ENCODE data around the gene SDC4.

Gene SDC4

DNA sequence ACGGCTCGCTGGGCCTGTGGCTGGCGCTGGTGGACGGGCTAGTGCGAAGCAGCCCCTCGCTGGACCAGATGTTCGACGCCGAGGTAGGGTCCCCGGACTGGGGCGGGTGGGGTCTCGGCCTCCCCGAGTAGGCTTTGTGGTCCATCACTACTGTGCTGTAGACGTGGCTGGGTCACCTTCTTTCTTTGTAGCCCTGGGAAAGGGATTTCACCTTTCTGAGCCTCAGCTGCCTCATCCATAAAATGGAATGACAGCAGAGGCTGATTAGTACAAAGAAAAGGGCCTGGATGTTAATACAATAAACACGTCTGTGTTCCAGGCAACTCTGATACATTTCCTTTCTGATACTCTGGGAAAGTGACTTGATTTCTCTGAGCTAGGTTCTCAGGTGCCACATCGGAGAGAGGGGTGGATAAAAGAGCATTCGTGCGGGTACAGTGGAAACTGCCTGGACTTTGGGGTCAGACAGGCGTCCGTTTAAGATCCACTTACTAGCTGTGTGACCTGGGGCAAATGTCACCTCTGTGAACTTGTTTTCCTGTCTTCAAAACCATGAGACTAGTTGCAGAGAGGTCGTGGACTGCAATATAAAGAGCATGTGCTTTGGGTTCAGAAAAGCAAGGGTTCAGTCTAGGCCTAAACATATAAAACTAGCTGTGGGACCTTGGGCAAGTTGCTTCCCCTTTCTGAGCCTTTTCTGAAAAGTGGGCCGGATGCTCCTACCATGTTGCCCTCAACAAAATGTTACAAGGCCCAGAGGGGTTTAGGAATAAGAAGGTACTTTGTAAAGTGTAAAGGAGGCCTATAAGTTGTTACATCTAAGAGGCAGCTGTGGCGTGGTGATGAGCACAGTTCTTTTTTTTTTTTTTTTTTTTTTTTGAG, 15.6 kb upstream of the SDC4 start:
- peak overlapping the region; percentile 84 for H3K4me3 ChIP-seq (ENCODE audit: insufficient read depth, low read depth, low read length)
- peak overlapping the region; percentile 71 for H3K27ac ChIP-seq (ENCODE audit: insufficient read depth, low read depth, low read length, poor library complexity, severe bottlenecking)
- H3K4me1 ChIP-seq (ENCODE audit: control insufficient read depth, insufficient read depth, low read length) = peaks cover 5% of the 10 kb centered on the region
- H3K36me3 ChIP-seq (ENCODE audit: control insufficient read depth, insufficient read depth, low read length) = peaks cover 5% of the 10 kb centered on the region
- no peaks in the 10 kb centered on the region for H3K27me3 ChIP-seq (ENCODE audit: control insufficient read depth, insufficient read depth, low read length, poor library complexity, severe bottlenecking)
- 31 to 33% methylated on average over 22 to 23 of the region's 23 CpGs for WGBS, 2 experiments
- no peaks in the 10 kb centered on the region for H3K9me3 ChIP-seq (ENCODE audit: control insufficient read depth, low read length)

DNA sequence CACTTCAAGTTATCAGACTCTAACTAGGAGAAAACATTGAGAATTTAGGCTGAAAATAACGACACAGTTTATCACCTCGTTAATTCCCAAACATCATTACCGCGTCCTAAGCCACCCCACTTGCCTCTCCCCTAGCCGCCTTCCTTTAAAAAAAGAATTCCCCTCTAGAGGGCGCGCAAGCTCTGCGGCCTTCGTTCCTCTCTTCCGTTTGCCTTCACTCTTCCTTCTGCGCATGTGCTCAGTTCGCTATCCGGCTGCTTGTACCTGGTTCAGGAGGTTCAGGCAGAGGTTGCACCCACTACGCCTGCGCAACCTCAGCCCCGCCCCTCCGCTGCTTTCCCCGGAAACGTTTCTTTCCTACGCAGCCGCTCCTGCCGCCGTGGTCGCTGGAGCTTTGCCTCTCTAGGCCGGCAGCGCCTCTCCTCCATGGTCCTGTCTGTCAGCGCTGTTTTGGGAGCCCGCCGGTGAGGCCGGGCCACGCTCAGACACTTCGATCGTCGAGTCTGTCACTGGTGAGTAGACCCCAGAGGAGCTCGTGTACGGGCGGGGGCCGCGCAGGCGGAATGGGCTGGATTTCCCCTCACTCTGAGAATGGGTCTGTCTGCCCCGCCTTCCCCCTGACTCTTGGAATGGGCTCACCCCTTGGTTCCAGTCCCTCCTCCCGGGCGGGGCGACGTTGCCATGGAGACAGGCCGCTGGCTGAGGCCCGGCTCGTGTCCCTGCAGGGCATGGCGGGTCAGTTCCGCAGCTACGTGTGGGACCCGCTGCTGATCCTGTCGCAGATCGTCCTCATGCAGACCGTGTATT, 14.8 kb upstream of the SDC4 start, which contains the start of gene SYS1:
Gene SYS1, plus strand, starts transcription at position 353 of the 807 bp plus-strand sequence. Its CDS starts 376 bp downstream, at position 729.
- Histone ChIP-seq H3K27me3 (ENCODE audit: control insufficient read depth, insufficient read depth, low read length, poor library complexity, severe bottlenecking) (no peaks in the 10 kb centered on the region), H3K9me3 (ENCODE audit: control insufficient read depth, low read length) (no peaks in the 10 kb centered on the region), H3K27ac (ENCODE audit: insufficient read depth, low read depth, low read length, poor library complexity, severe bottlenecking) (peak within 1 kb of the TSS; percentile 90), H3K4me3 (ENCODE audit: insufficient read depth, low read depth, low read length) (peak within 1 kb of the TSS; percentile 84), H3K4me1 (ENCODE audit: control insufficient read depth, insufficient read depth, low read length) (peaks cover 5% of the 10 kb centered on the region), H3K36me3 (ENCODE audit: control insufficient read depth, insufficient read depth, low read length) (no peaks in the 10 kb centered on the region)
- WGBS, 2 experiments = 0% methylated on average over 55 of the region's 55 CpGs

DNA sequence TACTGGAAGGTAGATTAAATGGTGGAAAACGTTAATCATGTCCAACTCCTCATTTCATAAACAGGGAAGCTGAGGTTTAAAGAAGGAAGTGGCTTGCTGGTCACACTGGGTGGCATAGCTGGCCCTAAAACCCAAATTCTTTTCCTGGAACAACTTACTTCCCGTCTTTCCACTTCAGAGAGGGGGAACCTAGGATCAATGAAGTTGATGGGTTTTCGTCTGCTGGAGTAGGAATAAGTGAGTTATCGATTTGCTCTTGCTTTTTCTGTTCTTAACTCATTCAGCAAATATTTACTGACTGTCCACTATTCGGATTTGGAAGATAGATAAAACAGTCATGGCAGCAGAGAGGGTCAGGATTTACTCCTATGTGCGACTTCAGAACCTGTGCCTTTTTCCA, 13.6 kb upstream of the SDC4 start:
- Histone ChIP-seq H3K4me3 (ENCODE audit: insufficient read depth, low read depth, low read length) (no peak overlapping the region), H3K27ac (ENCODE audit: insufficient read depth, low read depth, low read length, poor library complexity, severe bottlenecking) (no peak overlapping the region), H3K27me3 (ENCODE audit: control insufficient read depth, insufficient read depth, low read length, poor library complexity, severe bottlenecking) (no peaks in the 10 kb centered on the region), H3K4me1 (ENCODE audit: control insufficient read depth, insufficient read depth, low read length) (peaks cover 5% of the 10 kb centered on the region), H3K9me3 (ENCODE audit: control insufficient read depth, low read length) (no peaks in the 10 kb centered on the region), H3K36me3 (ENCODE audit: control insufficient read depth, insufficient read depth, low read length) (no peaks in the 10 kb centered on the region)
- 92 to 97% methylated on average over 5 to 6 of the region's 6 CpGs for WGBS, 2 experiments

DNA sequence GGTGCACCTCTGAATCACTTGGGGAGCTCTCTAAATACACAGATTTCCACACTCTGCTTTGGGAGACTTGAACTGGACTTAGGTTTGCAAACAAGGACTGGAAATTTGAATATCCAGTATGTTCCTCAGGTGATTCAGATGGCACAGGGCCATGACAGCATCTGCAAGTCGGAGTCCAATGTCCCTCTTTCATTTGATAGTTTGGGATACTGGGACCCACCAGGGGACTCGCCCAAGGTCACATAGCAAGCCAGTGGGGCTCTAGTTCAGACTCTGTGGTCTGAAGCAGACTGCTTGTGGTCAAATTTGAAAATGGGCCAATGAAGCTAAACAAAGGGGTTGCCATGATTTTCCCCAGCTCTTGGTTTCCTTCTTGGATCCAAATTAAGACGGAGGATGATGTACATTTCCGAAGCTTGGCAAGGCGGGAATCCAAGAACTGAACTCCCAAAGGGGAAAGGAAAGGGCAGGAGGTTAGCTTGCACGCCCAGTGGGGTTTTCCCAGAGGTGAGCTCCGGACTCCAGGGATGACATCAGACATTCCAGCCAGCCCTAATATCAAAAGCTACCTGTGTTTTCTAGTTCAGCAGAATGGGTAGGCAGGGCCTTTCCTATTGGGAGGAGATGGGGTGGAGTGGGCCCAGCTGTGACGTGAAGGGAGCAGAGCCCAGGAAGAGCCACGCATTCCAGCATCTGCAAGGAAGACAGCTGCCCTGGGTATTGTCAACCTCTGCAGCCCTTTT, 11.4 kb upstream of the SDC4 start:
- H3K27ac ChIP-seq (ENCODE audit: insufficient read depth, low read depth, low read length, poor library complexity, severe bottlenecking) = no peak overlapping the region
- WGBS, 2 experiments = 80 to 84% methylated on average over 9 of the region's 9 CpGs
- H3K36me3 ChIP-seq (ENCODE audit: control insufficient read depth, insufficient read depth, low read length) = no peaks in the 10 kb centered on the region
- H3K27me3 ChIP-seq (ENCODE audit: control insufficient read depth, insufficient read depth, low read length, poor library complexity, severe bottlenecking) = no peaks in the 10 kb centered on the region
- no peaks in the 10 kb centered on the region for H3K9me3 ChIP-seq (ENCODE audit: control insufficient read depth, low read length)
- peaks cover 5% of the 10 kb centered on the region for H3K4me1 ChIP-seq (ENCODE audit: control insufficient read depth, insufficient read depth, low read length)
- no peak overlapping the region for H3K4me3 ChIP-seq (ENCODE audit: insufficient read depth, low read depth, low read length)

DNA sequence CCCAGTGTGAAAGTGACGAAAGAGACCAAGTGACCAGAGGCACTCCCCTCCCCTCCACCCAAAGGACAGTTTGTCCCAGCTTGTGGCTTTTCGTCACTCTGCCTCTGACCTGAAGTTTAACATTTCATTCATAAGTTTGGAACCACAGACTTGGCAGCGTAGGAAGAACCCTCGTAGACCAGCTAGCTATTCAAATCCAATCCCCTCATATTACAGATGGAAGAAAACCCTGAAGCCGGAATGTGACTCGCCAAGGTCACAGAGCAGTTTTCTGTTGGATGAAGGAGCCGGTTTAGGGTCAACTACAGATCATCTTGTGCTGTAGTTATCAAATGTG, 10.8 kb upstream of the SDC4 start:
- Histone ChIP-seq H3K9me3 (ENCODE audit: control insufficient read depth, low read length) (no peaks in the 10 kb centered on the region), H3K27me3 (ENCODE audit: control insufficient read depth, insufficient read depth, low read length, poor library complexity, severe bottlenecking) (no peaks in the 10 kb centered on the region), H3K27ac (ENCODE audit: insufficient read depth, low read depth, low read length, poor library complexity, severe bottlenecking) (no peak overlapping the region), H3K4me1 (ENCODE audit: control insufficient read depth, insufficient read depth, low read length) (peaks cover 3% of the 10 kb centered on the region), H3K36me3 (ENCODE audit: control insufficient read depth, insufficient read depth, low read length) (no peaks in the 10 kb centered on the region), H3K4me3 (ENCODE audit: insufficient read depth, low read depth, low read length) (no peak overlapping the region)
- WGBS, 2 experiments = 93 to 94% methylated on average over 7 of the region's 7 CpGs

DNA sequence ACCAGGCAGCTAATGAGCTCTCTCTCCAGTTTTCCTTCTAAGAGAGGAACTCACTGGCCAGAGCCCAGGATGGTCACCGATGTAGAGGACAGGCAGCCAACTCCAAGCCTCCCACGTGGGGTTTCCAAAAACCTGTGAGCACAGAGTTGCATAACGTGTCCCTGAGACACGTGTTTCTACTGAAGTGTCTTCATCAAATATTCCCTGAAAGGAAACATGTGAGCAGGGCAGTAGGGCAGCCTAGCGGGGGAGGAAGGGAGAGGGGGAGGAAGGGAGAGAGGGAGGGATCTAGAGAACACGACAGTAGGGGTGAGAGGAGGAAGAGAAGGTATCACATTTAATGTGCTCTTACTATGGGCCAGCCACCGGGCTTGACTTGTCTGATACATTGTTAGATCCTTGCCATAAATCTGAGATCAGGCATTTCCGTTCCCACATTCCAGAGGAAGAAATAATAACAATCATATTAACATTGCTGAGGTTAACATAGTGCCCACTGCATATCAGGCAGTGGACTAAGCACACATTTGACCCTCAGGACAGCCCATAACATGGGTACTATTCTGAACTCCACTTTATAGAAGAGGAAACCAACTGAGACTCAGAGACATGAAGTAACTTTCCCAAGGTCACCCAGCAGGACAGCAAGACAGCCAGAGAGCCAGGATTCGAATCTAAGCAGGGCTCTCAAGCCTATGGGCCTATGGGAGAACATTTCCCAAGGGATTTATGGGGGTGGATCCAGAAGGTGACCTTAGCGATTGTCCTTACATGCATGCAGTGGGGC, 10.3 kb upstream of the SDC4 start:
- Histone ChIP-seq H3K9me3 (ENCODE audit: control insufficient read depth, low read length) (no peaks in the 10 kb centered on the region), H3K27ac (ENCODE audit: insufficient read depth, low read depth, low read length, poor library complexity, severe bottlenecking) (no peak overlapping the region), H3K36me3 (ENCODE audit: control insufficient read depth, insufficient read depth, low read length) (no peaks in the 10 kb centered on the region), H3K4me1 (ENCODE audit: control insufficient read depth, insufficient read depth, low read length) (no peaks in the 10 kb centered on the region), H3K27me3 (ENCODE audit: control insufficient read depth, insufficient read depth, low read length, poor library complexity, severe bottlenecking) (no peaks in the 10 kb centered on the region), H3K4me3 (ENCODE audit: insufficient read depth, low read depth, low read length) (no peak overlapping the region)
- WGBS, 2 experiments = 65 to 70% methylated on average over 10 of the region's 10 CpGs

DNA sequence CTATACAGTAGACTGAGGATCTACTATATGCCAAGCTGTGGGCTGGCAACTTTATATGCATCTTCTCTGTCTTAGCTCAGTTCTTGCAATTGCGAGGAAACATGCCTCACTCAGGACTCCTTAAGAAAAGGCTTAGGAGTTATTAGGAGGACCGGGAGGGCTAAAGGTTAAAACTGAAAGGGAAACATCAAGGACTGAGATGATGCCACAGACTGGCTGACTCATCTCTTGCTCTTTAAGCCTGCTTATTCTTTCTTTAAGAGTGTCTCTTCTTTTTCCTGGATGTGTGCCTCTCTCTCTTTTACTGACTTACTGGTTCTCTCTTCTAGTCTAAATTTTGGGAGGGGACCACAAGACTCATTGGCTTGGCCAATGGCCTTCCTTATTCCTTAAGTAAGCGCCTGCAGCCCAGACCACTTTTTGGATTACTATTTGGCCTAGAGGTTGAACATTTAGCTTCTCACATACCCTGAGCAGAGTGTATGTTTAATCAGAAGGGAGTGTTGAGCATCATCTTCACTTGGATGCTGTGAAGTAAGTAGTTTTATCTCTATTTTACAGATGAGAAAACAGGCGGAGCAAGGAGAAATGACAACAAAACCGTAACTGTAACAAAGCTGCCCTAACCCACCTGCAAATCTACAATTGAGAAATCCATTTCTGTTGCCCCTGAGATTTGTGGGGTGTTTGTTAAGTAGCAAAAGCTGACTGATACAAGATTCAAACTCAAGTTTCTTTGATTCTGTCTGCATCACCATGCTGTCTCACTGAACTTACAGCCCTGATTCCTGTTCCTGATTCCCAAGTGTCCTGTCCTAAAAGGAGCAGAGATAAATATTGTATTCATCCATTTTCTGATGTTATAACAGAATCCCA, 7.2 kb upstream of the SDC4 start:
- no peaks in the 10 kb centered on the region for H3K27me3 ChIP-seq (ENCODE audit: control insufficient read depth, insufficient read depth, low read length, poor library complexity, severe bottlenecking)
- H3K27ac ChIP-seq (ENCODE audit: insufficient read depth, low read depth, low read length, poor library complexity, severe bottlenecking) = no peak overlapping the region
- WGBS, 2 experiments = 69 to 73% methylated on average over 5 of the region's 5 CpGs
- H3K36me3 ChIP-seq (ENCODE audit: control insufficient read depth, insufficient read depth, low read length) = no peaks in the 10 kb centered on the region
- no peak overlapping the region for H3K4me3 ChIP-seq (ENCODE audit: insufficient read depth, low read depth, low read length)
- H3K4me1 ChIP-seq (ENCODE audit: control insufficient read depth, insufficient read depth, low read length) = no peaks in the 10 kb centered on the region
- H3K9me3 ChIP-seq (ENCODE audit: control insufficient read depth, low read length) = no peaks in the 10 kb centered on the region

DNA sequence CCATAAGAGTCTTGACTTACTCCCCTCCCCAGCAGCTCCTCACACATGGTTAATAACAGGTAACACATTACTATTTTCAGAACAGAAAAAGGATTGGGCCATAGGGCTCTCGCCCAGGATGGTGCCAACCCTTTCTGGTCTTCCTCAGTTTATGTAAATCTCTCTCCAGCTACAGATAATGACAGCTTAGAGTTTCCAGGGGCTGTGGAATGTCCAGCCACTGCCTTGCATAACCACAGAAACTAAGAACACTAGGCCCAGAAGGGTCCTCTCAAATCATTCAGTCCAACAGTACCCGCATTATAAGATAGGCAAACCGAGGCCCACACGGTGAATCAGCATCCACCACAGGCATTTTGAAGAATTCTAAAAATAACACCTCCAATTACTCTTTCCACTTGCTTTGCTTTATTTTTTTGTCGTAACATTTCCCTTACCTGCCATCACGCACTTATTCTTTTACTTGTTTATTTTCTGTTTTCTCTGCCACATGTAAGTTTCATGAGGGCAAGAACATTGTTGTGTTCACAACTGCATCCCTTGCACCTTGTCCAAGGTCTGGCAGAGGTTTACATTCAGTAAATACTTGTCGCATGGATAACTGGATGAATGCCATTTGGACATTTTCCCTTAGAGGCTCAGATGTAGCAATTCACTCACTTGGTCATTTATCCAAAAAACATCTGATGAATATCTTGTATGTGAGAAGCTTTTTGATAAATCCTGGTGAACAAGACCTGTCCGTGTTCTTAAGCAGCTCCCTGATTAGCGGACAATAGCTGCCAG, 6.4 kb upstream of the SDC4 start:
- Histone ChIP-seq H3K36me3 (ENCODE audit: control insufficient read depth, insufficient read depth, low read length) (no peaks in the 10 kb centered on the region), H3K27ac (ENCODE audit: insufficient read depth, low read depth, low read length, poor library complexity, severe bottlenecking) (no peak overlapping the region)
- 82 to 90% methylated on average over 9 of the region's 9 CpGs for WGBS, 2 experiments

More for the DNA sequence above, 6.4 kb upstream of the SDC4 start:
- H3K27me3 ChIP-seq (ENCODE audit: control insufficient read depth, insufficient read depth, low read length, poor library complexity, severe bottlenecking) = no peaks in the 10 kb centered on the region
- no peaks in the 10 kb centered on the region for H3K4me1 ChIP-seq (ENCODE audit: control insufficient read depth, insufficient read depth, low read length)
- H3K4me3 ChIP-seq (ENCODE audit: insufficient read depth, low read depth, low read length) = no peak overlapping the region
- no peaks in the 10 kb centered on the region for H3K9me3 ChIP-seq (ENCODE audit: control insufficient read depth, low read length)
